NCI-H82 treated with DMSO at 0.1 percent for 48 hours (cell line): ENCODE measurements around the gene IL20.

ENCODE experiments used
- DNase-seq: peaks from one replicate; lab custom pipeline; 2025; ENCODE audit not compliant: unreplicated experiment; lab: John Stamatoyannopoulos, UW

The IL20 gene

GRCh38 chr1:206875752-206876377, 10.4 kb downstream of the IL20 start:
- no peak for DNase-seq

DNA sequence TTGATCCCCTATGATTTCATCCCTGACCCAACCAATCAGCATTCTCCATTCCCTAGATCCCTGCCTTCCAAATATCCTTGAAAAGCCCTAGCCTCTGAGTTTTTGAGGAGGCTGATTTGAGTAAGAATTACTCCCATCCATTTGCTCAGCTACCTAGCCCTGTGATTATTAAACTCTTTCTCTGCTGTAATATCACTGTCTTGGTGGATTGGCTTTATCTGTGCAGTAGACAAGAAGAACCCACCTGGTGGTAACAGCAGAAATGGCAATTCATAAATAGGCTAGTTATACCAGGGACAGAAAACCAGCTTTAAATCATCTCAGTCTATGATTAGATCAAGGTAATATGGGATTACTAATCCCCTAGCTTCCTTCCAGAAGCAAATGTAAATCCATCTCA, 13.0 kb downstream of the IL20 start:
- DNase-seq: no peak

GRCh38 chr1:206880314-206880713, 14.9 kb downstream of the IL20 start:
- DNase-seq: no peak

GRCh38 chr1:206882555-206882954, 17.1 kb downstream of the IL20 start:
- DNase-seq: no peak

- no peak for DNase-seq
Measured at GRCh38 chr1:206883160-206883559, 17.7 kb downstream of the IL20 start.

DNA sequence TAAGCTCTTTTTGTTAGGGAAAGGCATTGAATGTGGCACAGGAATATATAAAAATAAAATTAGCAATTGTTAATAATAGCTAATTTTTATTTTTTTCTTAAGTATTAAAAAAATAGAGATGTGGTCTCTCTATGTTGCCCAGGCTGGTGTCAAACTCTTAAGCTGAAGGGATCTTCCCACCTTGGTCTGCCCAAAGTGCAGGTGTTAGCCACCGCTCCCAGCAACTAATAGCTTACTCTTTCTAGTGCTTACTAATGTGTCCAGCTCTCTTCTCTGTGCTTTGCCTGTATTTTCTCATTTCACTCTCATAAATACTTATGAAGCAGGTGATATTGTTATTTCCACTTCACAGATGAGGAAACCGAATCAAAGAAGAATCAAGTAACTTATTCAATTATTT, 18.5 kb downstream of the IL20 start:
- no peak for DNase-seq

GRCh38 chr1:206885341-206886060, 20.1 kb downstream of the IL20 start:
- DNase-seq: no peak

DNA sequence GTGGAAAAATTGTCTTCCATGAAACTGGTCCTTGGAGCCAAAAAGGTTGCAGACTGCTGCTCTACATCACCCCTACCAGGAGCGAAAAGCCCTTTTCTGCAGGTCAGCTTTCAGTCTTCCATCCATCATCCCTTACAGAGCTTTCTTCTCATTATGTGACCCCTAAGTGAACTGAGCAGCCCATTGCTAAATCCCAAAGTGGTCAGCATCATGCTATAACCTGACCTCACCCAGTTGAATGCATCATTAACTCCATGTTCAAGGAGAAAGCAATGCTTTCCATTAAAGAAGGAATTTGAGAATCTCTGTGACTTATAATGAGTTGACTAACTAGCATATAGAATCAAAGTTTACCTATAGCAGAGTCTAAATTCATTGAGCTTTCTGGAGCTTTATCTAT, 21.4 kb downstream of the IL20 start:
- DNase-seq: no peak

- DNase-seq: no peak
Measured at GRCh38 chr1:206887701-206888100, 22.3 kb downstream of the IL20 start.

DNA sequence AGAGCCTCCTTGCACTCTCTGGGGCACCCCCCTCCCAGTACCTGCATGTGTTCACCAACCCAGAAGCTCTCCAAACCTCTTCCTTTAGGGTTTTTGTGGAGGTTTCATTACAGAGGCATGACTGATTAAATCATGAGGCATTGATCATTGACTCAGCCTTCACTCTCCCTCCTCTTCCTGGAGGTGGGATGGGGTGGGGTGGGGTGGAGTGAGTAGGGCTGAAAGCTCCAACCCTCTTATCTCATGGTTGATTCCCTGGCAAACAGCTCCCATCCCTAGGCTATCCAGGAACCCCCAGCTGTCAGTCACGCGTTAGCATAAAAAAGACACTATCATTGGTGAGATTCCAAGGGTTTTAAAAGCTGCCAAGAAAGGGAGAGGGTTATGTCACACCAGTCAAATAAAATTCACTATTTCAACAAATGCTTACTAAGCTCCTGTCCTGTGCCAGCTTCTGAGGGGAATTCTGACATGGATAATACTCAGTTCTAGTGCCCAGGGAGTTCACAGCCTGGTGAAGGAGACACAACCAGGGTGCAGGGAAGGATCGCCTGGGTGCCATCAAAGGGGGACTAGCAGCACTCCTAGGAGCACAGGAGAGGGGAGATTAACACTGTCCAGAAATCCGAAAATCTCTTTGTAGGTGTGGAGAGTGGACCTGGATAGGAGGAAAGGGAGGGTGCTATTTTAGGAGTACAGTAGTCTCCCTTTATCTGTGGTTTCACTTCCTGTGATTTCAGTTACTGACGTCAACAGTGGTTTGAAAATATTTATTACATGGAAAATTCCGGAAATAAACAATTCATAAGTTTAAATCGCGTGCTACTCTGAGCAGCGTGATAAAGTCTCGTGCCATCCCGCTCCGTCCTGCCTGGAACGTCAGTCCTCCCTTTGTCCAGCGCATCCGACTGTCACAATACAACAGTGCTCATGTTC, 25.0 kb downstream of the IL20 start:
- DNase-seq: no peak

- no peak for DNase-seq
Measured at GRCh38 chr1:206891412-206891811, 26.0 kb downstream of the IL20 start.

DNA sequence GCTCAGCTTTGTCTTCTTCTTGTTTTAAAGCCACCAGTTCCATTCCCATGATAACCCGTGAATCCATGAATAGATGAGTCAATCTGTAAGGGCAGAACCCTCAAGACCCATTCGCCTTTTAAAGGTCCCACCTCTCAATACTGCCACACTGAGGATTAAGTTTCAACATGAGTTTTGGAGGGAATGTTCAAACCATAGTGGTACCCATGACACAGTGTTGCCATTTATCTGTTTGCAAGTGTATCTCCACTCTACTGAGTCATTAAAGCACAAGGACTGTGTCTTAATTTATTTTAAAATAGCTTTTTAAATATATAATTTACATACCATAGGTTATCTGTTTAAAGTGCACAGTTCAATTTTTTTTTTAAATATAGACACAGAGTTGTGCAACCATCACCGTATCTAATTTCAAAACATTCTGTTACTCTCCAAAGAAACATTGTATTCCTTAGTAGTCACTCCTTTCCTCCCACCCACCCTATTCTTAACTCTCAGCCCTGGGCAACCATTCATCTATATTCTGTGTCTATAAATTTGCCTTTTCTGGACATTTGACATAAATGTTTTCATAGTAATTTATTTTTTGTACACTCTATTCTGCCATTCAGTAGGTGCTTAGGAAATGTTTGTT, 27.0 kb downstream of the IL20 start:
- no peak for DNase-seq

DNA sequence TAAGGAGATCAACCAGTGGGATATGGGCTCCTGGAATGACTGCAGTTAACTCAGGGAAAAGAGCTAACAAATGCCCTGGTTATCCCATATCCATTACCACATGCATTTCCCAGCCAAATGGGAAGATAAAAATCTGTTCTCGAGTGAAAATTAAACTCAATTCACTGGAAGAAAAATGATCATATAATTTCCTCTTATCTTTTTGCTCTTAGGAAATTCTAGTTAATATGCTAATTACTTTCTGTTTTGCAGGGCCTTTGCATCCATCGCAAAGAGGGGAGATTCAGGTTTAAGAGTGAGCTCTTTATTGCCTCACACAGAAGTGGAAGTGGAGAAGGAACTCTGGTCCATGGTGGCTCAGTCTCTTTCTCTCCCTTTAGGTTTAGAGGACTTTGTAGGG, 28.0 kb downstream of the IL20 start:
- no peak for DNase-seq

DNA sequence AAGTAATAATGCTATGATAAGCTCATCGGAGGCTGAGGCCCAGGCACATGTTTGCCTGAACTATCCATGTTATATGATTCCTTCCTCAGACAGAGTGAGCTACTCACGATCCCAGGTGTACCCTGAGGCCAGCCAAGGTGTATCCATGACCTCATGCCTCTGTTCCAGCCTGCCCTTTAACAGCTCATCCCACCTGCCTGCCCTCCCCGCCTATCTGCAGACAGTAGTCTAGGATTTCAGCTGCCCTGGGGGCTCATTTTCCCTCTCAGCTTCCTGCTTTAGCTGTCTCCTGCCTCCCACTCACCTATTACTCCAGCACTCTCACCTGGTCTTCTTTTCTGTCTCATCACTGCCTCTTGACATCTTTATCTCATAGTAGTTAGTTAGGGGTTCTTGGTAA, 29.9 kb downstream of the IL20 start:
- DNase-seq: no peak

DNA sequence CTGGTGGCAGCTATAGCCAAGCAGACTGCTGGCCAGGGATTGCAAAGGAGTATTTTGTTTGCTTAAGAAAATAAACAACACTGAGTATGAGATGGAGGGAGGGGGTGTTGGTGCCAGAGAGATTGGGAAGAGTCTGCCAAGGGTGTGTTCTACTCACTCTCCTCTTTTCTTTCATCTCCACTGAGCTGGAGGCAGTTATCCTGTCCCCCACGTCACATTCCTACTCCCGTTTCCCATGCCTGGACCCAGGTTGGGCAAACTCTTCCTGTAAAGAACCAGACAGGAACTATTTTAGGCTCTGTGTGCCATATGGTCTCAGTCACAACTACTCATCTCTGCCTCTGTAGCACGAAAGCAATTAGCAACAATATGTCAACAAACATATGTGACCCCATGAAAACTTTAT, 30.4 kb downstream of the IL20 start:
- no peak for DNase-seq

DNA sequence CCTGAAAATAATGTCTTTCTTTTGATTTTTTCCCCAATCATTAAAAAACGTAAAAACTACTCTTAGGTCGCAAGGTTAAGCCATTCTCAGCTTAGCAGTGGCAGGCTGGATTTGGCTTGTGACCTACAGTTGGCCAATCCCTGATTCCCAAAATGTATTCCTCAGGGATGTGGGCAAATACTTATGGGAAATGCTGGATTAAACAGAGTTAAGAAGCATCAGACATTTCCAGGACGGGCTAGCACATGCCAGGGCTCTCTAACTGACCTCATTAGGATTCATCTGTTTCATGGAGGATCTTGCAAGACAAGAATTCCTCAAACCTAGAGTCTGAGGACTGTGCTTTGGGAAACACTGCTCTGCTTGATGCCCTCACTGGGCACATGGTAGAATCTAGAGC, 30.8 kb downstream of the IL20 start:
- peak; percentile 5 for DNase-seq

GRCh38 chr1:206897175-206897574, 31.8 kb downstream of the IL20 start, which contains the start of gene IL24:
Gene IL24 (plus strand): TSS chr1:206897443. CDS start chr1:206897833, 390 bp downstream.
- DNase-seq: no peak

- DNase-seq: no peak
Measured at GRCh38 chr1:206898089-206898914, 32.9 kb downstream of the IL20 start.

- no peak for DNase-seq
Measured at GRCh38 chr1:206898915-206899431, 33.5 kb downstream of the IL20 start.

GRCh38 chr1:206899717-206900116, 34.3 kb downstream of the IL20 start:
- no peak for DNase-seq
